Ishikawa (cell line): ENCODE results near the gene MSH2.

ENCODE experiments used
- CEBPB ChIP-seq: IDR thresholded peaks from 2 replicates; pipeline ENCODE4 v1.6.1; 2012
- EP300 ChIP-seq: IDR thresholded peaks from 2 replicates; pipeline ENCODE4 v1.6.1; 2012; ENCODE audit warnings: borderline replicate concordance
- NFIC ChIP-seq: IDR thresholded peaks from 2 replicates; pipeline ENCODE4 v1.6.1; 2012
- RAD21 ChIP-seq: IDR thresholded peaks from 2 replicates; pipeline ENCODE4 v1.6.1; 2012; ENCODE audit warnings: low read depth
- TAF1 ChIP-seq: IDR thresholded peaks from 2 replicates; pipeline ENCODE4 v1.6.1; 2012; ENCODE audit warnings: low read depth, mild to moderate bottlenecking
- TCF12 ChIP-seq: IDR thresholded peaks from 2 replicates; pipeline ENCODE4 v1.6.1; 2012; ENCODE audit warnings: low read depth
- TEAD4 ChIP-seq: IDR thresholded peaks from 2 replicates; pipeline ENCODE4 v1.6.1; 2012
- USF1 ChIP-seq: IDR thresholded peaks from 2 replicates; pipeline ENCODE4 v1.6.1; 2012
- YY1 ChIP-seq: IDR thresholded peaks from 2 replicates; pipeline ENCODE4 v1.6.1; 2012; ENCODE audit warnings: low read depth

GRCh38 chr2:47518497-47519146, 115.7 kb downstream of the MSH2 start:
- TF ChIP-seq TEAD4 (no peak), RAD21 (no peak), USF1 (no peak), EP300 (no peak), TCF12 (no peak), TAF1 (no peak), NFIC (no peak), YY1 (no peak), CEBPB (no peak)
